HG03280 (cell line): ENCODE data around the gene TMEM222.

Experiments used
- ATAC-seq: cut with Tn5 transposase; IDR thresholded peaks from one replicate; pipeline ENCODE4 v1.9.1; 2021; ENCODE audit warnings: mild to moderate bottlenecking, moderate library complexity; ENCODE audit not compliant: unreplicated experiment

TMEM222 gene

DNA sequence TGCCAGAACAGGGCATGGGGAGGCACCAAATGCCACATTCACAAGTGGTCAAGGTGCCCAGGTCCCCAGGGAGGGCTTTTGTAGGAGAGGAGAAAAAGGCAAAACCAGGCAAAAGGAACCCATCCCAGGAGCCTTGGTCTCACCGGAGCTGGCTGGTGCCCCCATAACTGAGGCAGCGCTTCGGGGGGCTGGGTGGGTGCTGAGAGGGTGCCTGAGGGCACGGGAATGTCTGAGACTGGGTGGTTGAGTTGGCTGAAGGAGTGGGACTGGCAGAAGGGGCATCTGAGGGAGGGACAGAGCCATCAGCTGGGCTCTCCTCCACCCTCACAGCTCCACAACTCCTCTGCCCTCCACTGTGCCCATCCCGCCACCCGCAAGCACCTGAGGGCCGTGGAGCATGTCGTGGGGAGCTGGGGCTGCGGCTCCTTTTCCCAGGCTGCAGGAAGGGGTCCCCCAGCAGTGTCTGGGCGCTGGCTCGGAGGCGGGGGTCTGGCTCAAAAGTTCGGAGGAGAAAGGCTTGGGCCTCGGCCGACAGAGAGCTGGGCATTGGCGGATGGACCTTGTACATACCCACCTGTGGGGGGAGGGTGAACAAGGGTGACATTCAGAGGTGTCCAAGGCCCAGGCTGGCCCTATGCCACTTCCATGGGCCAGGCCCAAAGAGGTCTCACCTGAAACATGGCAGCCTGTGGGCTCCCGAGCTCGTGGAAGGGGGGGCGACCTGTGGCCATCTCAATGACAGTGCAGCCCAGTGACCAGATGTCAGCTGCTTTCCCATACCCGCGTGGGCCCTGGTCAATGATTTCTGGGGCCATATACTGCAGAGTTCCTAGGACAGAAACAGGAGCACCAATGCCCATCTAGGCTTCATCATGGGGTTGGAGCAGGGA, 36.3 kb downstream of the TMEM222 start:
- no peak for ATAC-seq

DNA sequence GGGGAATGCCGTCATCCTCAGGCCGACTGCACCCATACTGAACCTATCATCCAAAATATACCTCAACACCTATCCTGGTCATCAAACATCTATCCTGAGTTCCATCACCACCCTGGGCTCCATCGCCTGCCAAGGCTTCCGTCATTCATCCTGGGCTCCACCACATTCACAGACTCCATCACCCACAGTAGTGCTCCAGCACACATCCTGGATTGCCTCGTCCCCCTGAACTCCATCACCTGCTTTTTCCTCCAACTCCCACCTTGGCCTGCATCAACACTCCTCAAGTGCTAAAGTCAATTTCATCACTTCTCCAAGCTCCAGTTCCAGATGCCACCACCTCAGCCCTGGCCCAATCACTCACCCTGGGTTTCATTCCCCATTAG, 37.0 kb downstream of the TMEM222 start:
- ATAC-seq = no peak

DNA sequence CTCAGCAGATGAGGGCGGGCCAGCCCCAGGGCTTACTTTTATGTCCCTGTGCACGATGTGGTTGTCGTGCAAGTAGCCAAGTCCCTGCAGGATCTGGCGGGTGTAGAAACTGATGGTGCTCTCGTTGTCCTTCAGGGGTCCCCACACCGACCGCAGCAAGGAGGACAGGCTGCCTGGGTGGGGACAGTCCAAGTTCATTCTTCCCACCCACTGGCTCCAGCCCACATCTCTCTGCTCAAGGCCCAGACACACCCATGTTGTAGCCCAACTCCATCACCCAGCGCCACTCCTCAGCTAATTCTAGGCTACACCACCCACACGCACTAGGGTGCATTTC, 37.8 kb downstream of the TMEM222 start:
- no peak for ATAC-seq

DNA sequence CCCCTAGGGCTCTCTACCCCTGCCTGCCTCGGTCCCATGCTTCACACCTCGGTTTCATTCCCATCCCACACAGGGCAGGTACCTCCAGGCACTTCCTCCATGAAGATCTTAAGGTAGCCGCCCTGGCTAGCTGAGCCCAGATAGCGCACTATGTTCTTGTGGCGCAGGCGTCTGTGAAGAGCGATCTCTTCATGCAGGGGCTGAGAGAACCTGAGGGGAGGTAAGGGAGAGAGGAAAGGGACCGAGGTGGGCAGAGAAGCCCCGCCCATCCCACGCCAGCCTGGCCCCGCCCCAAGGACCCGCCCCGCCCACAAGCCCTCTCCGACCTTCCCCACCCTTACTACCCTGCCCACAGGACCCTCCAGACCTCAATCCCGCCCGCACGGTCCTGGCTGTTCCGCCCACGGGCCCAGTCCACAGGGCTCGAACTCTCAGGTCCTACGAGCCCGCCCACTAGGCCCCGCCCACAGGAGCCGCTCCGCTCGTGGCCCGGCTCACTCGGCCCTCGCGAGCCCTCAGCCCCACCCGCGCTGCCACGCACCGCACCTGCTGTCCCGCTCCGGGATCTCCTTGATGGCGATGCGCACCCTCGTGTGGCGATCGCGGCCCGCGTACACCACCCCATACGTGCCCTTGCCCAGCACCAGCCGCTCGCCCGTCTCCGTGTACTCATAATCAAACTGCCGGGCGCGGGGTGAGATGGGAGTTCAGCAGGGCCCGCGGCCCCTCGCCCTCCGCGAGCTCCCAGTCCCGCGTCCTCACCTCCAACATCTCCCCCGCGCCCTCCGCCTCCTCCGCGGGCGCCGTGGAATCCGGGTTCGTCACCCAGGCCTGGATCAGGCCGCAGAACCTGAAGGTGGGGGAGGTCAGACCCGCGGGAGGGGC, 38.4 kb downstream of the TMEM222 start:
- no peak for ATAC-seq

DNA sequence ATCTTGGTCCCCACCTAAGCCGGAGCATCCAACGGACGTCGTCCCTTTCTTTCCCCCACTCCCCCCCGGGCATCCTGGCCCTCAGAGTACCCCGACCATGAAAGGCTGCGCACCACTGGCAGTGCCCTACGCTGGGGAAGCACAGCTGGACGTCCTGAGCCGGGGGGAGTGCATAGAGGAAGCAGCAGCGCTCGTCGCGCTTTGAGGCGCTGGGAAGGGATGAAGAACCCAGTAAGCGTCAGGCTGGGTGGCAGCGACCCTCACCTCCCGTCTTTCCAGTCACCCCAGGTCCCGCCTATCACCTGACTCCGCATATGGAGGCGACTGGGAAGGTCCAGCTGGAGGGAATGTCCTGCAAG, 39.1 kb downstream of the TMEM222 start:
- no peak for ATAC-seq

DNA sequence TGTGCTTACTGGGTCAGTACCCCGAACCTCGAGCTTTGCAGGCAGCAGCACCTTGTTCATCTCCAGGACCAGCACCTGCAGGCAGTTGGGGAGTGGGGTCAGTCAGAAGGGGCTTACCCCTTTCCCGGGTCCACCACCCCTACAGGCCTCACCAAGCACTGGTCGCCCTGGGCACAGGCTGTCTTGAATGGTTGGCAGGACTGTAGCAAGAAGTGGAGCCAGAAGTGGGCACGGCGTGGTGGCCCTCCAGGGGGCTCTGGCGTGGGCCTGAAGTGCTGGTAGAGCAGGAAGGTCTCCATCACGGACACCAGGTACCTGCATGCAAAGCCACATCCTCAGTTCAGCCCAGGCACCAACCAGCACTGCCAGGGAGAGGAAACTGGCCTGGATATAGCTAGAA, 39.6 kb downstream of the TMEM222 start:
- no peak for ATAC-seq

DNA sequence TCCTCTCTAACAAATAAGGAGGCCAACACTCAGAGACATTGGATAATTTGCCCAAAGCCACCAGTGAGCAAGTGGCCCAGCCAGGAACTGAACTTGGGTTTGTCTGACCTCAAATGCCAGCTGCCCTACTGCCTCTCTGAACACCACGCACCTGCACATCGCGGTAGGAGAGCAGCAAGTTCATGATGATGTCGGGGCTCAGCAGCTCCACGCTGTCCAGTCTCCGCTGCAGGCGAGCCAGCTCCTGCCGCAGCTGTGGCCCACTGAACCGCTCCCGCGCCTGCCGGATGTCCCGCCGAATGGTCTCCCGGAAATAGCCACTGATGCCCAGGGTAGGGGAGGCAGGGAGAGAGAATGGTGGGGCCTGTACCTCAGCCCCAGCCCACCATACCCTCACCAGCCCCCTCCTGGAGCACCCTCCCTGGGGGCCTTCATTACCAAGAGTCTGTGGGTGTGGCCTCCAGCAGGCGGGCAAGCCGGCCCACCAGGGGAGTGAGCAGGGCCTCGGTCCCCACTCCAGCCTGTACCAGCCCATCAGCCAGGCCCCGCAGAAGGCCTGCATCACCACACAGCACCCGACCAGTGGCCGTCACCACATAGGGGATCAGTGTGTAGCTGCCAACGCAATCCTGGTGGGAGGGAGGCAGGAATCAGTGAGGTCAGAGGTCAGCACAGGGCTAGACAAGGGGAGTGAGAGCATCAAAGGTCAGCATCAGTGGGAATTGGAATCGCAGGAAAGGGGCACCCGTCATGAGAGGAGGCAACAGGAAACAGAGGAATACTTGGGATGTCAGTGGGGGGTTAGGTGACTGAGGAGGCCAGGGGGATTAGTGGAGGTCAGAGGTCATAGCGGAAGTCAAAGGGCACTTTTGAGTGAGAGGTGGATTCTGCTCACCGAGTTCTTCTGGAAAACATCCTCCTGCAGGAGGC, 42.1 kb downstream of the TMEM222 start:
- no peak for ATAC-seq

DNA sequence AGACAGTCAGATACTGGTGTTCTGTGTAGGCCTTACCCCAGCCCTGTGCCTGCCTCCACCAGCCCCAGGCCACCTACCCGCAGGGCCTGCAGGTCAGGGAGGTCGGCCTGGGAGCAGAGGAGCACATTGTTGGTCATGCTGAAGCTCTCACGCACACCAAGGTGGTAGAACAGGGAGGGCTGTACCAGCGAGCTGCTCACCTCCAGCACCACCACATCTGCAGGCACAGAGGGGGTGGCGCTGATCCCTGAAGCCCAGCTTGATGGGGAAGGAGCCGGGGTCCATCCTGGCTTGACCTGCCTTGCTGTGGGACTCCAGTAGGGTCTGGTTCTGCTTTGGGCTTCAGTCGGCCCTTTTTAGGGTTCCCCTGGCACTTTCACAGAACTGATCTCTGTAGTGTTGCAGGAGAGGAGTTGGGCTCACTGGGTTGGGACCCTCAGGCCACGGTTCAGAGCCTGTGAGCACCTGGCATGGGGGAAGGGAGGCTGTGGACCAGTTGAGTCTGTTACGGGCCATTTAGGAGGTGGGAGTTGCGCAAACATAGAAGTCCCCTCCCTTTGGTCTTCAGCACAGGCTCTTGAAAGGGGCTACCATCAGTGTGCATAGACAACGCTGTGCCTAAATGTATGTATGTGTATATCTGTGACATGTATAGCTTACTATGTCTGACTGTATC, 42.9 kb downstream of the TMEM222 start:
- no peak for ATAC-seq

DNA sequence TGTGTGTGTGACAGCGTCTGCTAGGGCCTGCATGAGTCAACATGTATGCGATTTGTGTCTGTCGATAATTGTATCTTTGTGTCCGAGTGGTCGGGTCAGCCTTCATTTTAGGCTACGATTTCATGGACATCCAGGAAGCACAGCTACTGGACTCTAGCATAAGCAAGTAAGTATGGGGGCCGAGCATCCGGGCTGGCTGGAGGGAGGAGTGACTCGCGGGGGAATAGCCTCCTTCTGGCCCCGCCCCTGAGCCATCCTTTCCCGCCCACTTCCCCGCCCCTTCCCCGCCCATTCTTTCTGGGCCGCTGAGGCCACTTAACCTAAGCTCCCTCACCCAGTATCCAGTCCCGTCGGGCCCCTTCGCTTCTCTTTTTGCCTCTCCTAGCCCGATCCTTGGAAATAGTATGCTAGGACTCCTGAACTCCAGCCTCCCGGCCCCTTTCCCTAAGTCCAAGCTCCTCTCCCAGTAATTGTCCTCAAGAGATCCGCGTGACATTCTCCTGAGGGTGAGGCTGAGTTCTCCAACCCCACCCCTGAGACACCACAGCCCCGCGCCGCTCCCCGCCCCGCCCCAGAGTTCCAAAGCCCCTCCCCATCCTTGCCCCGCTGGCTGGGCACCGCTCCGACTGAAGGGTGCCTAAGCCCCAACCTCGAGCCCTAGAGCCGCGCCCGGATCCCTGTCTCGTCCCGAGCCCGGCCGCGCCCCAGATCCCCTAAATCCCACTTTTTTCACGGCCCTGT, 43.6 kb downstream of the TMEM222 start:
- ATAC-seq = no peak

DNA sequence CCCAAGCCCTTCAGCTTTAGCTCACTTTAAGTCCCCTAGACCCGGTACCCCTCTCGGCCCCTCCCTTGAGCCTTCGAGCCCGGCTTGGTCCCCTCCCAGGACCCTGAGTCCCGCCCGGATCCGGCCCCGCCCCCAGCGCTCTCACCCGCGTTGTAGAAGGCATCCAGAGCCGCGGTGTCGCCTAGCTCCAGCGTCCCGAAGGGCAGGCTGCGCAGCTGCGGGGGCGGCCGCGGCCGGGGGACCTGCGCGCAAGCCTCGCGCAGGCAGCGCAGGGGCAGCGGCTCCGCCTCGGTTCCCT, 44.1 kb downstream of the TMEM222 start:
- no peak for ATAC-seq

DNA sequence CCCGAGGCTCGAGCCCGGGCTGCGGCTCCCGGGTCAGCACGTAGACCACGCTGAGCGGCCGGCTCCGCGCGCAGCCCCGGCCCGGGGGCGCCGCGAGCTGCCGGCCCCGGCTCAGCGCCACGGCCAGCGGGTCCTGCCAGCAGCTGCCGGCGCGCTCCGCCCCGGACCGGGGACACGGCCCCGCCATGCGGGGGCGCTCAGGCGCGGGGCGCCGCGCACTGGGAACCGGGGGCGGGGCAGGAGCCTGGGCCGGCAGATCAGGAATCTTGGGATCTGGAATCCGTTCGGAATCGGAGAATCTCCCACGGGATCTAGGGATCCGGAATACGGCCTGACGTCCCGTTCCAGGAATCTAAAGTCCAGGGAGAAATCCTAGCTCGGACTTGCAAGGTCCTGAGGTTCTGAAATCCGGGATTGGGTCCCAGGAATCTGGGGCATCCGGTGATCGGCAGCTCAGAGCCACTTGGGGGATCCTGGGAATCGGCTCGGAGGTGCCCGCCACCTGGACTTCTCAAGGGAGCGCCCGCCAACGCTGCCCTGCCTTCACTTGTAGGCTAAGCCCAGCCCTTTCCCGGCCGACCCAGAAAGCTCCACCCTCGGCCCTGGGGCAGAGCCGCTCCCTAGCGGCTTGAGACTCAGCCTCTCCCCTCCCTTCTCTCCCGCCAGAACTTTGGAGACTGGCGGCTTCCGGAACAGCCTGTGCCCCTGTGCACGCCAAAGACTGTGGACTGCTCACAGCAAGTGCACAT, 44.6 kb downstream of the TMEM222 start, which contains the start of gene MAP3K6:
Gene MAP3K6, minus strand, starts transcription at position 551 of the 749 bp plus-strand sequence. Its CDS starts 364 bp downstream, at position 187.
- no peak for ATAC-seq

DNA sequence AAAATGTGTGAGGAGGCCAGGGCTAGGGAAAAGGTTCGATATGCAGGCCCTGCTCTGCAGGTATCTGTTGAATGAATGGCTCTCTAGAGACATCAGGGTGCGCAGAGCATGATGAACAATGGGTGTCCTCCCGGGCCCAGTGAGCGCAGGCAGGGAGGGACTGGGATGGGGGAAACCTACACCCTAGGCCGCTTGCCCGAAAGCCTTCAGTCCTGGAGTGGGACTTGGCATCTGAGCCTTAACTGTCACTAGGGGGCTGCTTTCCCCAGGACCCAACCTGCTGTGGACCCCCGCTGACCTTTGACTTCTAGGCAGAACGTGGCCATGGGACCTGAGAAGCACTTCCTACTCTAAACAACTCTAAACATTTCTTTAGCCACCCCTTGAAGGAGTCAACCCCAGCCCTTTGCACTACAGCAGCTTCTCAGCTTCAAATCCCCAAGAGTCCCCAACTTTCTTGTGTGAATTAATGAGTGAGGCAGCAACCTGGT, 45.2 kb downstream of the TMEM222 start:
- no peak for ATAC-seq

DNA sequence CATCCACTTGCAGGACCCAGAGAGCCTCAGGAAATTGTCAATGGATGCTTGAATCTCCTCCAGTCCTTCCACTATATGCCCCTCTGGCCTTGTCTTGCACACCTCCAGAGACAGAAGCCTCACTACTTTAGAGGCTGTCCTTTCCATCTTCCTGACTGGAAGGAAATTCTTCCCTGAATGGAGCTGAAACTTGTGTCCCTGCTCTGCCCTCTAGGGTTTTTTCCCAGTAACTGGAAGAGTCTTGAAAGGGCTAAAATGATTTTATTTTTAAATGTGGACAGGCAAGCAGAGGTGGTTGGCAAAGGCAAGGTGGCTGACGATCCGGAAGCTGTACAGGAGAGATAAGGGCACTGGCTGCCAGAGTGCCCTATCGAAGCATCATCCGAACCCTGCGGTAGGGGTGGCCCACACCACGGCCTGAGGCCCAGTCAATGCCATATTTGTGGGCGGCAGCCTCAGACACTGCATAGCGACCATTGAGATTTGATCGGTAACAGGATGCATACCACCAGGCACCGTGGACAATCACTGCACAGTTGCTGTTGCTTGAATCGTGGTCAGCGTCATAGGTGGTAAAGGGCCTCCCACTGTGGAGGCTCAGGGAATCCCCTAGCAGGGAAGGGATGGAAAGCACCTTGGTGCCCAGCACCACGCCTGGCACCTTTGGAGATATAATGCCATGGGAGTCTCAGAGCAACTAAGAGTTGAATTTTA, 47.1 kb downstream of the TMEM222 start:
- ATAC-seq = no peak

DNA sequence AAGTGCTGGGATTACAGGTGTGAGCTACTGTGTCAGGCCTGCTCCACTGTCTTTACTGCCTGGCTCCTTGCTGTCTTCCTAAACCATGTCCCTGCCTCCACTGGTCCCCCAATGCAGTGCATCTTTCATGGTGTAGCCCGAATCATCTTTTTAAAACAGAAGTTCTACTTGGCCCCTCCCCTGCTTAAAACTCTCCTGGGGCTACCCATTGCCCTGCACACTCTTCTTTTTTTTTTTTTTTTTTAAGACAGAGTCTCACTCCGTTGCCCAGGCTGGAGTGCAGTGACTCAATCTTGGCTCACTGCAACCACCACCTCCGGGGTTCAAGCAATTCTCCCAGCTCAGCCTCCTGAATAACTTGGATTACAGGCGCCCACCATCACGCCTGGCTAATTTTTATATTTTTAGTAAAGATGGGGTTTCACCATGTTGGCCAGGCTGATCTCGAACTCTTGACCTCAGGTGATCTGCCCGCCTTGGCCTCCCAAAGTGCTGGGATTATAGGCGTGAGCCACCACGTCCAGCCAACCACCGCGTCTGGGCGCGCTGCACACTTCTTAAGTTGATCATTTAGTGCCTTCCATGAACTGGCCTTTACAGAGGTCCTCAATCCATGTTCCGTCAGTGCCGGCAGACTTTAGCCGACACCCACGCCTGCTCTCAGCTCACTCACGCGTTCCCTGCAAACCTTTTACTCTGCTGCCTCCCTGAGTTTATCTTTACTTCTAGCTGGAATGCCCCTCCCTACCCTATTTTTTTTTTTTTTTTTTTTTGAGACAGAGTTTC, 50.3 kb downstream of the TMEM222 start:
- ATAC-seq = no peak

DNA sequence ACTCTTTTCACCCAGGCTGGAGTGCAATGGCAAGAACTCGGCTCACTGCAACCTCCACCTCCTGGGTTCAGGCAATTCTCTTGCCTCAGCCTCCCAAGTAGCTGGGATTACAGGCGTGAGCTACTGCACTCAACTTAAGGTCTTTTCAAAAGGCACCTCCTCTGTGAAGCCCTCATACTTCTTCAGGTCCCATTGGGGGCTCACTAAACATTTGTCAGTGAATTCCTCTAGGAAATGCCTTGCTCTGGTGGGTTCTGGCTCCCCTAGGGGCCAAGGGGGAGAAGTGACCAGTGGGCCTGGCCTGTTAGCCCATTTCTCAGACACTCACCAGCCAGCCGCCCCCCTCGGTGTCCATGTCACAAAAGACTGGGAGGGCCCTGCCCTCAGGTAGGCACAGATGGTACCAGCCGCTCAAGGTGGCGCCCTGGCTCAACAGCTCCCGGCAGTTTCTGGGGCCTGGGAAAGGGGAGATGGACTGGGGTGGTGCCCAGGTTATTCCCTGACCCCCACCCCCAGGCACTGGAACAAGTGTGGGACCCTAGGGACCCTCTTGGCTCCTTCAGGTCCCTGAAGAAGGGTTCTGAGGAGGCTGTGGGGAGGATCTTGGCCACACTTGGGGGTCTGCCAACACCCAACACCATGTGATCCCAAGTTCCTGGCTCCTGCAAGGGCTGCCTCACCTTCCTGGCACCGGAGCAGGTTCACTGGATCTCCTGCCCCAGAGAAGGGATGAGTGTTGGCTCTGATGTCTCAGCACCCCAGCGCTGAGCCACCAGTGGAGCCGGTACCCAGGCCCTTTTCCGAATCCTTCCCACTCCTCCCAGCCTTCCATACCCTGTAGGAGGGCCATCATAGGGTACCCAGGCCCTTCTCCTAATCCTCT, 51.1 kb downstream of the TMEM222 start:
- no peak for ATAC-seq

DNA sequence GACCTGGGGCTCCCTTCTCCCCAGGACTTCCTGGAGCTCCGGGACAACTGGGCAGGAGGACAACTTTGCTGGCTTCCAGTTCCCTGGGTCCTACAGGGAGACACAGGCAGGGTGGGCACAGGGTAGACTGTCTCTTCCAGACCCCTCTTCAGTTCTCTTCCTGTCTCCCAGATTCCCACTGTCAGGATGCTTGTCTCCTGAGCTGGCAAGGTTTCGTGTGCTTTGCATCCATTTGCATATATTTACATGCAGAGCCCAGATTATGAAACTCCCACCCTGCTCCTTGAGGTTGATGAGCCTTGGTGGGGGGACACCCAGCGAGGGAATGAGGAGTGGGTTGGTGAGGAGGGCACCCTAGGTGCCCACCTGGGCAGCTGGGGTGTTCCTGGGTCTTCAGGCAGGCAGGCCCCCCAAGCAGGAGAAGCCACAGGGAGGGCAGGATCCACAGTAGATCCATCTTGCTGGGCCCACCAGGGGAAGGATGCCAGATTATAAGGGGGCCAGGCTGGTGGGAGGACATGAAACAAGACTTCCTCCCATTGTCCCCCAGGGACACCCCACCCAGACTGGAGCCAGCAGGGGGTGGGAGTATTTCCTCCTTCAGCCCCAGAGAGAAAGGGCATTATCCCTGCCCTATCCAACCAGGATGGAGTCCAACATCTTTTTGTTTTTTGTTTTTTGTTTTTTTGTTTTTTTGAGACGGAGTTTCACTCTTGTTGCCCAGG, 52.6 kb downstream of the TMEM222 start, which contains the start of gene FCN3:
Gene FCN3, minus strand, starts transcription at position 463 of the 725 bp plus-strand sequence. Its CDS starts 6 bp downstream, at position 457.
- no peak for ATAC-seq
